ENCODE data around the gene SLC5A9. TPM values are rescaled to one million over a fixed set of nuclear protein-coding genes. Genes with fewer than 3 reads are reported as not detected.
"Not testable (repeated sequence)": the region's sequence is repeated elsewhere in the genome, so short reads cannot be mapped to it uniquely, and the experiment has no call there.

The SLC5A9 gene
- total RNA-seq, 1 experiment from 2014 or later = not detected

DNA sequence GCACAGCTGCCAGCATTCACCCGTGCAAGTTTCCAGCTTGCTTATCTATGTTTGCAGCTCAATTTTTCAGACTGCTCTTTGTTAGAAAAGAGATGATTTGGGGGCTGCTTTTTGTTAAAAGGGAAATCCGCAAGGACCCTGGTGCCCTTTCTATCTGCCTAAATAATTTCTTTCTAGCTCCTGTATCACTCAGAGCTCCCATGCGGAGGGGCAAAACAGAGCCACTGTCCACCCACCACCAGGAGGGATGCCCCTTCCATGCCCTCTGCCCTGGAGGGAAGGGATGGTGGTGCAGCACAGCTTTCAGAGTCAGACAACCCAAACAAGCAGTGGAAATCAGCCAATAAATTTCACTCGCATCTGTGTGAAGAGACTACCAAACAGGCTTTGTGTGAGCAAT lies 13.9 kb upstream of the SLC5A9 start:
- Histone ChIP-seq H3K9ac (ENCODE audit: extremely low read depth, insufficient read length, low read length) (no peak overlapping the region), H2BK120ac (ENCODE audit: low read depth, low read length, poor library complexity, severe bottlenecking) (no peak overlapping the region), H3K23me2 (ENCODE audit: insufficient read length, low read depth, low read length, poor library complexity, severe bottlenecking) (no peaks in the 10 kb centered on the region), H3K27ac (ENCODE audit: insufficient read length, low read depth, low read length) (no peak overlapping the region), H3K23ac (ENCODE audit: insufficient read length, low read depth, low read length) (no peak overlapping the region), H3K56ac (ENCODE audit: insufficient read length, low read depth, low read length) (no peak overlapping the region), H2BK20ac (ENCODE audit: low read depth, low read length, poor library complexity, severe bottlenecking) (no peak overlapping the region), H2BK15ac (ENCODE audit: low read depth, low read length) (no peak overlapping the region), H2BK5ac (ENCODE audit: insufficient read length, low read length) (no peak overlapping the region), H3K79me1 (ENCODE audit: insufficient read depth, low read depth, low read length, poor library complexity, severe bottlenecking) (no peaks in the 10 kb centered on the region), H2BK12ac (ENCODE audit: insufficient read length, low read depth, low read length) (no peak overlapping the region), H3K4me1 (ENCODE audit: insufficient read depth, low read length) (peaks cover 2% of the 10 kb centered on the region; the same call in 1 of the 2 replicates), H2AFZ (ENCODE audit: low read length) (no peak overlapping the region), H3K4ac (ENCODE audit: low read depth, low read length) (no peak overlapping the region), H3T11ph (ENCODE audit: low read length) (no peak overlapping the region), H2AK5ac (ENCODE audit: insufficient read length, low read length) (no peak overlapping the region), H3K18ac (ENCODE audit: insufficient read length, low read depth, low read length) (no peak overlapping the region), H4K20me1 (ENCODE audit: control insufficient read depth, insufficient read depth, insufficient read length) (no peaks in the 10 kb centered on the region), H4K5ac (ENCODE audit: insufficient read length, low read depth, low read length) (no peak overlapping the region), H3K79me2 (ENCODE audit: insufficient read depth, low read length) (no peaks in the 10 kb centered on the region), H3K4me2 (ENCODE audit: insufficient read depth, insufficient read length, low read length) (no peak overlapping the region), H4K91ac (ENCODE audit: insufficient read length, low read depth, low read length) (no peak overlapping the region), H3K9me3 (ENCODE audit: control insufficient read depth, low read depth, low read length) (no peaks in the 10 kb centered on the region), H4K8ac (replicated peaks; ENCODE audit: insufficient read length, low read depth, low read length) (no peak overlapping the region), H3K14ac (ENCODE audit: insufficient read depth, low read length) (no peak overlapping the region), H3K27me3 (ENCODE audit: insufficient read depth, low read length) (no peaks in the 10 kb centered on the region)
- DNase-seq = no peak
- Mint-ChIP-seq H3K4me1 (peaks cover 39 to 54% of the 10 kb centered on the region in 2 experiments), H3K36me3 (ENCODE audit: insufficient read depth in 1 of 3, low read depth in 3 of 3) (peaks cover 0 to 5% (median 3%) of the 10 kb centered on the region in 3 experiments; a peak in 3 of 7 replicates), H3K27ac (peak overlapping the region; percentile 52 to 89 (median 87); a peak in 4 of 7 replicates), H3K9me3 (peaks cover 6 to 7% of the 10 kb centered on the region in 2 experiments), H3K27me3 (ENCODE audit: low read depth) (peaks cover 1% of the 10 kb centered on the region; the same call in 1 of the 2 replicates), H3K4me3 (no peak overlapping the region)
- WGBS (ENCODE audit: extremely low coverage, insufficient read length, low lambda C conversion rate) = no CpG with 5 or more reads among the region's 4 CpGs
- TF ChIP-seq, protein P1, sequence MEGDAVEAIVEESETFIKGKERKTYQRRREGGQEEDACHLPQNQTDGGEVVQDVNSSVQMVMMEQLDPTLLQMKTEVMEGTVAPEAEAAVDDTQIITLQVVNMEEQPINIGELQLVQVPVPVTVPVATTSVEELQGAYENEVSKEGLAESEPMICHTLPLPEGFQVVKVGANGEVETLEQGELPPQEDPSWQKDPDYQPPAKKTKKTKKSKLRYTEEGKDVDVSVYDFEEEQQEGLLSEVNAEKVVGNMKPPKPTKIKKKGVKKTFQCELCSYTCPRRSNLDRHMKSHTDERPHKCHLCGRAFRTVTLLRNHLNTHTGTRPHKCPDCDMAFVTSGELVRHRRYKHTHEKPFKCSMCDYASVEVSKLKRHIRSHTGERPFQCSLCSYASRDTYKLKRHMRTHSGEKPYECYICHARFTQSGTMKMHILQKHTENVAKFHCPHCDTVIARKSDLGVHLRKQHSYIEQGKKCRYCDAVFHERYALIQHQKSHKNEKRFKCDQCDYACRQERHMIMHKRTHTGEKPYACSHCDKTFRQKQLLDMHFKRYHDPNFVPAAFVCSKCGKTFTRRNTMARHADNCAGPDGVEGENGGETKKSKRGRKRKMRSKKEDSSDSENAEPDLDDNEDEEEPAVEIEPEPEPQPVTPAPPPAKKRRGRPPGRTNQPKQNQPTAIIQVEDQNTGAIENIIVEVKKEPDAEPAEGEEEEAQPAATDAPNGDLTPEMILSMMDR (conservative IDR thresholded peaks at IDR 0.05) = 0 out of 3 replicates have a peak, but pooled peaks have one; percentile 17

DNA sequence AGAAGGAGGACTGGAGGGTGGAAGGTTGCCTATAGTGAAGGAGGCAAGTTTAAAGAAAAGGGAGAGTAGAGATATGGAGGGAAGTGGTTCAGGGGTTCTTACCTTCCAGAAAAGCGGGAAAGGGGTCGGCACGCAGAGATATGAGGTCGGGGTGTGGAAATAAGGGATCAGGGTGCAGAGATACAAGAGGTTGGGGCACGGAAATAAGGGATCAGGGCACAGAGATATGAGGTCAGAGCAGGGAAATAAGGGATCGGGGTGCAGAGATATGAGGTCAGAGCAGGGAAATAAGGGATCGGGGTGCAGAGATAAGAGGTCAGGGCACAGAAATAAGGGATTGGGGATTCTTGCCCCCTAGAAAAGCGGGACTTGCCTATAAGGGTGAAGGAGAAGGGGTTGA lies 9.1 kb upstream of the SLC5A9 start:
- WGBS (ENCODE audit: extremely low coverage, insufficient read length, low lambda C conversion rate) = no CpG with 5 or more reads among the region's 8 CpGs
- not testable (repeated sequence) for H3K27ac ChIP-seq (ENCODE audit: insufficient read length, low read depth, low read length); H4K91ac ChIP-seq (ENCODE audit: insufficient read length, low read depth, low read length); H2BK5ac ChIP-seq (ENCODE audit: insufficient read length, low read length); H3K14ac ChIP-seq (ENCODE audit: insufficient read depth, low read length); H3K18ac ChIP-seq (ENCODE audit: insufficient read length, low read depth, low read length); H3K79me1 ChIP-seq (ENCODE audit: insufficient read depth, low read depth, low read length, poor library complexity, severe bottlenecking); H3K23ac ChIP-seq (ENCODE audit: insufficient read length, low read depth, low read length); H3K27me3 ChIP-seq (ENCODE audit: insufficient read depth, low read length); H4K5ac ChIP-seq (ENCODE audit: insufficient read length, low read depth, low read length); H3K27me3 Mint-ChIP-seq (ENCODE audit: low read depth); H2AK5ac ChIP-seq (ENCODE audit: insufficient read length, low read length); H3K9ac ChIP-seq (ENCODE audit: extremely low read depth, insufficient read length, low read length); H3K79me2 ChIP-seq (ENCODE audit: insufficient read depth, low read length); H3K4me2 ChIP-seq (ENCODE audit: insufficient read depth, insufficient read length, low read length); H3K4me1 ChIP-seq (ENCODE audit: insufficient read depth, low read length); H3K23me2 ChIP-seq (ENCODE audit: insufficient read length, low read depth, low read length, poor library complexity, severe bottlenecking); H3K4me3 Mint-ChIP-seq; H2AFZ ChIP-seq (ENCODE audit: low read length); H4K20me1 ChIP-seq (ENCODE audit: control insufficient read depth, insufficient read depth, insufficient read length); H2BK15ac ChIP-seq (ENCODE audit: low read depth, low read length); H2BK20ac ChIP-seq (ENCODE audit: low read depth, low read length, poor library complexity, severe bottlenecking); H3K9me3 ChIP-seq (ENCODE audit: control insufficient read depth, low read depth, low read length); H2BK12ac ChIP-seq (ENCODE audit: insufficient read length, low read depth, low read length); H3K56ac ChIP-seq (ENCODE audit: insufficient read length, low read depth, low read length); H4K8ac ChIP-seq (replicated peaks; ENCODE audit: insufficient read length, low read depth, low read length); H3K4ac ChIP-seq (ENCODE audit: low read depth, low read length); H3T11ph ChIP-seq (ENCODE audit: low read length); H2BK120ac ChIP-seq (ENCODE audit: low read depth, low read length, poor library complexity, severe bottlenecking); DNase-seq
- Mint-ChIP-seq H3K27ac (peak overlapping the region in 1 of 3 experiments; percentile 4; a peak in 1 of 7 replicates), H3K9me3 (peaks cover 10 to 12% of the 10 kb centered on the region in 2 experiments), H3K36me3 (ENCODE audit: insufficient read depth in 1 of 3, low read depth in 3 of 3) (peaks cover 0 to 13% (median 10%) of the 10 kb centered on the region in 3 experiments; a peak in 5 of 7 replicates), H3K4me1 (peaks cover 60 to 76% of the 10 kb centered on the region in 2 experiments)

Data from H9 (cell line).